ENCODE results near the gene DTWD2. TPM values are rescaled to one million over a fixed set of nuclear protein-coding genes. Genes with fewer than 3 reads are reported as not detected.
"Not testable (repeated sequence)": the region's sequence is repeated elsewhere in the genome, so short reads cannot be mapped to it uniquely, and the experiment has no call there.

The DTWD2 gene
- total RNA-seq, 1 experiment from 2014 or later, result 10.0 TPM

DNA sequence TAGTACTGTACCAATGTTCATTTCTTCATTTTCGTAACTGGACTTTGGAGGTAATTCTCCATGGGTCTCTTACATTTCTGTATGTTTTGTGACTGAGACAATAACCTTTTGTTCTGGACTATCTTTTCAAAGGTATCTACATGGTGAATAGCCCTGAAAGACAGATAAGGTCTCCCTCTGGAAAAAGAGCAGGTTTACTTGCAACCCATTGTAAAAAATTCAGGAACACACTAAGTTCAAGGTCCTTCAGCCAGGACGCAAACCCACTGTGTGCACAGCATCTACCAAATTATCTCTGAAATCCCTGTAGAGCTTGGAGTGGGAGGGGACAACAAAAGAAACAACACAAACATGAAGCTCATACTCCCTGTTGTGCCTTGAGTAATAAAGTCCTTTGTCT, 8.3 kb downstream of the DTWD2 start:
- Histone ChIP-seq H3K9me3 (ENCODE audit: control insufficient read depth, insufficient read depth, low read depth, low read length) (no peaks in the 10 kb centered on the region), H3K4me3 (ENCODE audit: low read depth in 2 of 2, low read length in 2 of 2) (no peak overlapping the region), H3K4me1 (ENCODE audit: control insufficient read depth, insufficient read depth, low read length) (peaks cover 2% of the 10 kb centered on the region; the same call in 1 of the 2 replicates), H3K27ac (ENCODE audit: low read length) (no peak overlapping the region), H3K27me3 (ENCODE audit: control insufficient read depth, insufficient read depth, low read length) (no peaks in the 10 kb centered on the region), H3K36me3 (ENCODE audit: control insufficient read depth, insufficient read depth, low read length) (no peaks in the 10 kb centered on the region)
- in situ Hi-C loops (cut with HindIII; ENCODE audit: low pct_unique_long_range_greater_than_20kb, low sequenced_read_pairs) (no loop called here), intact Hi-C loops (cut with micrococcal nuclease; ENCODE audit: unreplicated experiment) (loop anchor here (10.0 kb wide), 1 partner anchor 285 kb away; no protein-coding TSS in a partner anchor)
- POLR2A ChIA-PET, result no interaction called here
- ATAC-seq, result no peak
- DNase-seq (ENCODE audit: low read depth, low spot score), result no peak
- TF ChIP-seq TCF7L2 (IDR thresholded peaks at IDR 0.05; ENCODE audit: low read depth, low read length) (no peak), POLR2AphosphoS5 (IDR thresholded peaks at IDR 0.05; ENCODE audit: low read depth, low read length) (no peak), SIN3A (IDR thresholded peaks at IDR 0.05; ENCODE audit: borderline replicate concordance, insufficient read depth, low read depth, low read length) (no peak)
- TF ChIP-seq, protein P1, sequence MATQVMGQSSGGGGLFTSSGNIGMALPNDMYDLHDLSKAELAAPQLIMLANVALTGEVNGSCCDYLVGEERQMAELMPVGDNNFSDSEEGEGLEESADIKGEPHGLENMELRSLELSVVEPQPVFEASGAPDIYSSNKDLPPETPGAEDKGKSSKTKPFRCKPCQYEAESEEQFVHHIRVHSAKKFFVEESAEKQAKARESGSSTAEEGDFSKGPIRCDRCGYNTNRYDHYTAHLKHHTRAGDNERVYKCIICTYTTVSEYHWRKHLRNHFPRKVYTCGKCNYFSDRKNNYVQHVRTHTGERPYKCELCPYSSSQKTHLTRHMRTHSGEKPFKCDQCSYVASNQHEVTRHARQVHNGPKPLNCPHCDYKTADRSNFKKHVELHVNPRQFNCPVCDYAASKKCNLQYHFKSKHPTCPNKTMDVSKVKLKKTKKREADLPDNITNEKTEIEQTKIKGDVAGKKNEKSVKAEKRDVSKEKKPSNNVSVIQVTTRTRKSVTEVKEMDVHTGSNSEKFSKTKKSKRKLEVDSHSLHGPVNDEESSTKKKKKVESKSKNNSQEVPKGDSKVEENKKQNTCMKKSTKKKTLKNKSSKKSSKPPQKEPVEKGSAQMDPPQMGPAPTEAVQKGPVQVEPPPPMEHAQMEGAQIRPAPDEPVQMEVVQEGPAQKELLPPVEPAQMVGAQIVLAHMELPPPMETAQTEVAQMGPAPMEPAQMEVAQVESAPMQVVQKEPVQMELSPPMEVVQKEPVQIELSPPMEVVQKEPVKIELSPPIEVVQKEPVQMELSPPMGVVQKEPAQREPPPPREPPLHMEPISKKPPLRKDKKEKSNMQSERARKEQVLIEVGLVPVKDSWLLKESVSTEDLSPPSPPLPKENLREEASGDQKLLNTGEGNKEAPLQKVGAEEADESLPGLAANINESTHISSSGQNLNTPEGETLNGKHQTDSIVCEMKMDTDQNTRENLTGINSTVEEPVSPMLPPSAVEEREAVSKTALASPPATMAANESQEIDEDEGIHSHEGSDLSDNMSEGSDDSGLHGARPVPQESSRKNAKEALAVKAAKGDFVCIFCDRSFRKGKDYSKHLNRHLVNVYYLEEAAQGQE (IDR thresholded peaks at IDR 0.05; ENCODE audit: insufficient read depth in 1 of 2, low read depth in 2 of 2, low read length in 1 of 2), result no peak
- TF ChIP-seq, protein P2, sequence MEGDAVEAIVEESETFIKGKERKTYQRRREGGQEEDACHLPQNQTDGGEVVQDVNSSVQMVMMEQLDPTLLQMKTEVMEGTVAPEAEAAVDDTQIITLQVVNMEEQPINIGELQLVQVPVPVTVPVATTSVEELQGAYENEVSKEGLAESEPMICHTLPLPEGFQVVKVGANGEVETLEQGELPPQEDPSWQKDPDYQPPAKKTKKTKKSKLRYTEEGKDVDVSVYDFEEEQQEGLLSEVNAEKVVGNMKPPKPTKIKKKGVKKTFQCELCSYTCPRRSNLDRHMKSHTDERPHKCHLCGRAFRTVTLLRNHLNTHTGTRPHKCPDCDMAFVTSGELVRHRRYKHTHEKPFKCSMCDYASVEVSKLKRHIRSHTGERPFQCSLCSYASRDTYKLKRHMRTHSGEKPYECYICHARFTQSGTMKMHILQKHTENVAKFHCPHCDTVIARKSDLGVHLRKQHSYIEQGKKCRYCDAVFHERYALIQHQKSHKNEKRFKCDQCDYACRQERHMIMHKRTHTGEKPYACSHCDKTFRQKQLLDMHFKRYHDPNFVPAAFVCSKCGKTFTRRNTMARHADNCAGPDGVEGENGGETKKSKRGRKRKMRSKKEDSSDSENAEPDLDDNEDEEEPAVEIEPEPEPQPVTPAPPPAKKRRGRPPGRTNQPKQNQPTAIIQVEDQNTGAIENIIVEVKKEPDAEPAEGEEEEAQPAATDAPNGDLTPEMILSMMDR (IDR thresholded peaks at IDR 0.05), result no peak
- CTCF ChIA-PET, result no interaction called here
- no TSS peak for BruUV-seq (replicated peaks)

DNA sequence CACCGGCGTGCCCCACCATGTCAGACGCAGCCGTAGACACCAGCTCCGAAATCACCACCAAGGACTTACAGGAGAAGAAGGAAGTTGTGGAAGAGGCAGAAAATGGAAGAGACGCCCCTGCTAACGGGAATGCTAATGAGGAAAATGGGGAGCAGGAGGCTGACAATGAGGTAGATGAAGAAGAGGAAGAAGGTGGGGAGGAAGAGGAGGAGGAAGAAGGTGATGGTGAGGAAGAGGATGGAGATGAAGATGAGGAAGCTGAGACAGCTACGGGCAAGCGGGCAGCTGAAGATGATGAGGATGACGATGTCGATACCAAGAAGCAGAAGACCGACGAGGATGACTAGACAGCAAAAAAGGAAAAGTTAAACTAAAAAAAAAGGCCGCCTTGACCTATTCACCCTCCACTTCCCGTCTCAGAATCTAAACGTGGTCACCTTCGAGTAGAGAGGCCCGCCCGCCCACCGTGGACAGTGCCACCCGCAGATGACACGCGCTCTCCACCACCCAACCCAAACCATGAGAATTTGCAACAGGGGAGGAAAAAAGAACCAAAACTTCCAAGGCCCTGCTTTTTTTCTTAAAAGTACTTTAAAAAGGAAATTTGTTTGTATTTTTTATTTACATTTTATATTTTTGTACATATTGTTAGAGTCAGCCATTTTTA, 14.4 kb downstream of the DTWD2 start:
- in situ Hi-C loops (cut with HindIII; ENCODE audit: low pct_unique_long_range_greater_than_20kb, low sequenced_read_pairs); H3K36me3 ChIP-seq (ENCODE audit: control insufficient read depth, insufficient read depth, low read length); POLR2A ChIA-PET; CTCF ChIA-PET; H3K27me3 ChIP-seq (ENCODE audit: control insufficient read depth, insufficient read depth, low read length); ATAC-seq; H3K27ac ChIP-seq (ENCODE audit: low read length); H3K4me3 ChIP-seq (ENCODE audit: low read depth in 2 of 2, low read length in 2 of 2); H3K9me3 ChIP-seq (ENCODE audit: control insufficient read depth, insufficient read depth, low read depth, low read length); intact Hi-C loops (cut with micrococcal nuclease; ENCODE audit: unreplicated experiment); DNase-seq (ENCODE audit: low read depth, low spot score); BruUV-seq (replicated peaks); H3K4me1 ChIP-seq (ENCODE audit: control insufficient read depth, insufficient read depth, low read length): not testable (repeated sequence)

DNA sequence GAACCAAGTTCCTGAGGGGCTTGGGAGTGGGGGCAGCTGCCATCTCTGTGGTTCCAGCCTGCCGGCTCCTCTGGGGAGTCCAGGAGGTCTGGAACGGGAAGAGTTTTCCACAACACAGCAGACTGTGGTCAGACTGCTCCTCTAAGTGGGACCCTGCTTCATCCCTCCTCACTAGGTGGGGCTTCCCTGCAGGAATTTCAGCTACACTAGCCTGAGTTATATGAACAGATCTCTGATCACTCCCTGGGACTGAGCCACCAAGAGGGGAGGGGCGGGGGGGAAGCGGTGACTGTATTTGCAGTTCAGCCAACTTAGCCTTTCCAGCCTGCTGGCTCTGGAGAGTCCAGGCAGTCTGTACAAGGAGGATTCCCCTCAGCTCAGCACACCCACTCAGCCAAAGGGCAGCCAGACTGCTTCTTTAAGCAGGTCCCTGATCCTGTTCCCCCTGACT, 19.4 kb downstream of the DTWD2 start:
- no peaks in the 10 kb centered on the region for H3K27me3 ChIP-seq (ENCODE audit: control insufficient read depth, insufficient read depth, low read length)
- no peaks in the 10 kb centered on the region for H3K9me3 ChIP-seq (ENCODE audit: control insufficient read depth, insufficient read depth, low read depth, low read length)
- H3K27ac ChIP-seq (ENCODE audit: low read length), result no peak overlapping the region
- no peaks in the 10 kb centered on the region for H3K4me1 ChIP-seq (ENCODE audit: control insufficient read depth, insufficient read depth, low read length)
- in situ Hi-C loops (cut with HindIII; ENCODE audit: low pct_unique_long_range_greater_than_20kb, low sequenced_read_pairs), result no loop called here
- H3K36me3 ChIP-seq (ENCODE audit: control insufficient read depth, insufficient read depth, low read length), result no peaks in the 10 kb centered on the region
- H3K4me3 ChIP-seq (ENCODE audit: low read depth in 2 of 2, low read length in 2 of 2), result no peak overlapping the region
- no peak for DNase-seq (ENCODE audit: low read depth, low spot score)
- POLR2A ChIA-PET, result no interaction called here
- CTCF ChIA-PET, result no interaction called here
- BruUV-seq (replicated peaks), result no TSS peak
- intact Hi-C loops (cut with micrococcal nuclease; ENCODE audit: unreplicated experiment), result no loop called here
- 0 out of 2 replicates have a peak, but pooled peaks have one; percentile 38 for ATAC-seq
- TF ChIP-seq TCF7L2 (IDR thresholded peaks at IDR 0.05; ENCODE audit: low read depth, low read length), result no peak
